Fibroblast of skin of left biceps (primary cell): ENCODE measurements around the gene MYO5B.
A peak's percentile ranks its signal among the peaks of the same experiment; 100 is the strongest.

ENCODE experiments used
- DNase-seq, 2 experiments: peaks; one replicate each; pipeline ENCODE4 v3.0.0-alpha.2; 2013; ENCODE audit warnings: low read depth in 2 of 2

MYO5B gene

GRCh38 chr18:50151926-50152325 lies 43.0 kb downstream of the MYO5B start:
- peak; percentile 9 for DNase-seq

DNA sequence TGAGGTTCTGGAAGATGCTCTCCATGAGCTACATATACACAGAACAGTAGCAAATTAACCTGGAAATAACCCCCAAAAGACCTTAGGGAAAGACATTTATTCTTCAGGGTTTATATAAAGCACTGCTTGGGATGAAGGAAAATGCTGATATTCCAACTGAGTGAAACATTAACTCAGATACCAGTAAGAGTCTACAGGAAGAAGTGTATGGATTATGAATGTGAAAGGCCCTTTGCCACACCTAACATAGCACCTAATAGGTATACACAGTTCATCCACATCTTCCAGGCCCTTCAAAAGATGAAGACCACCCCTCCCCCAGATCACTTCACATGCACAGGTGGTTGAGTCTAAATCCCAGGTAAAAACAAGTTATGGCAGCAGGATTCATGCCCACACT lies 50.4 kb downstream of the MYO5B start:
- no peak for DNase-seq

DNA sequence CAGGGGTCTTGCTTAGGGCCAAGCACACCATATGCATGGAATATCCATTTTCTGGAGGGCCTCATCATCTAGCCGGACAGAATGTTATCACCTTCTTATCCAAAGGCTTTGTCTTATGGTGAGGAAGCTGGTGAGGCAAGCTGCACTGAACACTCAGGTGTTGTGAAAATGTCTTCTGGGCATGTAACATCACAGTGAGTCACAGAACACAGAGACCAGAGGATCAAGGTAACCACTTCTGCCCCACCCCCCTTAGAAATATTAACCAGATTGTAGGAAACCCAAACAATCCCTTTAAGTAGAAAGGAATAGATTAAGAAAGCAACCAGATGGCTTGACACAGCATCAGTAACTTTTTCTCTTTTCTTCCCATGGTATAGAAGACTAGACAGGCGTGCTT lies 51.1 kb downstream of the MYO5B start:
- no peak for DNase-seq

GRCh38 chr18:50143294-50143693 lies 51.7 kb downstream of the MYO5B start:
- no peak for DNase-seq

- DNase-seq: no peak
Observed at GRCh38 chr18:50142441-50143120, 52.4 kb downstream of the MYO5B start.

GRCh38 chr18:50138181-50139064 lies 56.5 kb downstream of the MYO5B start:
- no peak for DNase-seq

DNA sequence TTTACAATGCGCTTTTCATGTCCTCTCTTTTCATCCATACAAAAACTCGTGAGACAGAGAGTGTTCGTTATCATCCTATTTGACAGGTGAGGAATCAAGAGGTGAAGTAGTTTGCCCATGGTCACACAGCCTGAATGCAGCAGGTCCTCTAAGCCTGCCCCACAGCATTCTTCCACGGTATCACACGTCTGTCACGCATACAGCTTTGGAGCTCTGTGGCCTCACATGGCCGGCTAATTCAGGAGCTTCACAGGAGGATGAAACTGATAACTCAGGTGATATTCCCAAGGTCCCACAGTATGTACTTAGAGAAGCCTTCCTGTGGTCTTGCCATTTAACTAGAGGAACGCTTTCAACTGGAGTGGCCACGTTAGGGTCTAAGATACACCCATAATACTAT lies 59.0 kb downstream of the MYO5B start:
- DNase-seq: no peak

DNA sequence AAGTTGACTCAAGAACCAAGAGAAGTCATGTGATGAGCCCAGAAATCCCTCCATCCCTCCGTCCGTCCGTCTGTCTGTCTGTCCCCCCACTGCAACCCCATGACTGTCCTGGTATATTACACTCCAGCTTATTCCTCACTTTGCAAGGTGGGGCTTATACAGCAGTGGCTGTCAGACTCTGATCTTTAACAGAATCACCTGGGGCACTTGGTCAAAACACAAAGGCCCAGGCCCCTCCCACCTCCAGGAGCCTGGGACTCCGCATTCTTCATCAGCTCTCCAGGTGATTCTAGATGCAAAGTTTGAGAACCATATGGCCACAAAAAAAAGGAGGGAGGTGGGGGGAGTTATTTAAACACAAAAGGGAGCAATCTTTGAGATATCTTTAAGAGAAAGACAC lies 61.4 kb downstream of the MYO5B start:
- no peak for DNase-seq

- DNase-seq: no peak
Observed at GRCh38 chr18:50131591-50131990, 63.4 kb downstream of the MYO5B start.

DNA sequence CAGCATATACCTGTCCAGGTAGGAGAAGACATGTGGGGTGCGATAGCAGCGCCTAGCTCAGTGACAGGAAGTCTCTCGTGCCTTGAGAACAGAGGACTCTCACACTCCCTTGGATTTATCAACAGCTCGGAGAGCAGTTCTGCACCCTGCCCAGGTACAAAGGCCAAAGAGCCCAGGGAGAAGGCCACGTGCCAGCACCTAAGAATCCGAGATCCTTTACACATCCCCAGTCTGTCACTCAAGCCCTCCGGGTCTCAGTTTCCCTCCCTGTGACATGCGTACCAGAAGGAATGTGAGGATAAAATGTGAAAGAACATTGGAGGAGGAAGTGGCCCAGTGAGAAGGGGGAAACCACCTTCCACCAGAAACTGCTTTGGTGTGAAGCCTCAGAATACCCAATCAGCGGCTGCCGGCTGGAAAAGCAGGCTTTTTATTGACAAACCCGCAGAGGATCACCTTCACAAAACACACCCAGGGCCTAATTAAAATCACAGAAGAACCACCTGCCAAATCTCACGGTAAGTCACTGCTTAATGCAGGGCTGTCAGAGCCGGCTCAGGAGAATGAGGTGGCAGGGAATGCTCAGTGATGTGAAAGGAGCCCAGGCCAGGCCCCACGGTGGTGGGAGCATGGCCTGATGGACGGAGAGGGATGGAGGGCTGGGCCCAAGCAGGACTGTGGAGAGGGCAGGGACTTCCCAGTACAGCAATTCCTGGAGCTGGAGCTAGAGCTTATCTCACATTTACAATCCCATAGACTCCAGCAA lies 66.3 kb downstream of the MYO5B start:
- no peak for DNase-seq

- DNase-seq: no peak
Observed at GRCh38 chr18:50127516-50128210, 67.3 kb downstream of the MYO5B start.

DNA sequence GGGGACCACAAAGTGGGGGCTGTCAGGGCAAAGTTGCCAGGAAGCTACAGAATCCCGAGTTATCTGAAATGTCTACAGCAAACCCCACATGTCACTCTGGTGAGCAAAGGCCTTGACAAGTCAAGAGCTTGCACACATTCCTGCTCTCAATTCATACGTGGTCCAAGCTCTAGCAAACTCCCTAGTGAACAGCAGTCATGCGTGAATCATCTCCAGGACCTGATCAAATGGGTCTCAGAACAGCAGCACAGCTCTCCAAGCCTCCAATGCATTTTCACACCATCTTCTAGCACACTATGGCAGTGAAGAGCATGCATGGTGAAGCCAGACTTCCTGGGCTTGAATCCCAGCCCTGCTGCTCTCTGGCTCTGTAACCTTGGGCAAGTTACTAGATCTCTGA lies 68.5 kb downstream of the MYO5B start:
- no peak for DNase-seq

DNA sequence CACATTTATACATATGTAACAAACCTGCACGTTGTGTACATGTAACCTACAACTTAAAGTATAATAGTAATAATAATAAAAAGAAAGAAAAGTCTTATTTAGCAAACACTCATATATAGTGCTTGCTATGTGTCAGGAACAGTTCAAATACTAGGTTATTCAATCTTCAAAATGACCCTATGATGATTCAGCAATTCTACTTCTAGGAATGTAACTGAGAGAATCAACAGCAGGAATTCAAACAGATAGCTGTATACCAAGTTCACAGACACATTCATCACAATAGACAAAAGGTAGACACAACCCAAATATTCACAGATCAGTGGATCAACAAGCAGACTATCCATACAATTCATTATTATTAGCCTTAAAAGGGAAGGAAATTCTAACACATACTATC lies 69.5 kb downstream of the MYO5B start:
- no peak for DNase-seq

- DNase-seq: no peak
Observed at GRCh38 chr18:50119296-50119695, 75.7 kb downstream of the MYO5B start.

- DNase-seq: no peak
Observed at GRCh38 chr18:50117863-50118262, 77.1 kb downstream of the MYO5B start.

DNA sequence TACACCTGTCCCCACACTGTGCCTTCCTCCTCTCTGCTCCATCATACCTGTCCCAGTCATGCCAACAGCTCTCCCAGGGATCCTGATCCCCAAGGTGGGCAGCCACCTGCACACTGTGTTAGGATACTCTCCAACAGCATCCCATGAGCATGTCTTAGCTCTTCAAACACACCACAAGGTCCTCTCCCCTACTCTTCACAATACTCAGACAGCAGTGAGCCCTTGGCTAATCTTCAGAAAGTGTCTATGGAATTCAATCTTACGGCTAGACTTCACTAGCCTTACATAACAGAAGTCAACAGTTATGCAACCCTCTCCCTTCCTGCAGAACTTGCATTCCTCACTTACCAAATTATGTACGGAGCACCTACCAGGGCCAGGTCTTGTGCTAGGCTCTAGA lies 79.9 kb downstream of the MYO5B start:
- DNase-seq: no peak

DNA sequence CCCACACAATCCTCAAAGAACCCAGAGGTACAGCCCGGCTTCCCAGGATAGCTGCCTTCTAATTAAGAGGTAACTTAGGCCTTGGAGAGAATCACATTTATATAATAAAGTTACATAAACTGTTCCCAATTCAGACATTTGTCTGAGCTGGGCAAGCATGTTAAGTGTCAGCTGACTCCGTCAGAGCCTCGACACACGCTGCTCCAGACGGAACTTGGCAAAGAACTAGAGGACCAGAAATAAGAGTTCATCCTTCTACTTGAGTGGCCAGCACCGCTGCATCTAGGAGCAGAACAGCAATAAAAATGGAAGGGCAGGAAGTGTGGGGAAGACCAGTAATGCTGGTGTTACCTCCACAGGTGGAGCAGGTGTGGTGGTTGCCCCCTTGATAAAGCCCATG lies 80.5 kb downstream of the MYO5B start:
- no peak for DNase-seq

- DNase-seq: no peak
Observed at GRCh38 chr18:50113726-50114125, 81.2 kb downstream of the MYO5B start.

- DNase-seq: no peak
Observed at GRCh38 chr18:50111398-50111797, 83.5 kb downstream of the MYO5B start.

GRCh38 chr18:50107468-50107977 lies 87.4 kb downstream of the MYO5B start:
- no peak for DNase-seq

- no peak for DNase-seq
Observed at GRCh38 chr18:50105027-50105426, 89.9 kb downstream of the MYO5B start.

DNA sequence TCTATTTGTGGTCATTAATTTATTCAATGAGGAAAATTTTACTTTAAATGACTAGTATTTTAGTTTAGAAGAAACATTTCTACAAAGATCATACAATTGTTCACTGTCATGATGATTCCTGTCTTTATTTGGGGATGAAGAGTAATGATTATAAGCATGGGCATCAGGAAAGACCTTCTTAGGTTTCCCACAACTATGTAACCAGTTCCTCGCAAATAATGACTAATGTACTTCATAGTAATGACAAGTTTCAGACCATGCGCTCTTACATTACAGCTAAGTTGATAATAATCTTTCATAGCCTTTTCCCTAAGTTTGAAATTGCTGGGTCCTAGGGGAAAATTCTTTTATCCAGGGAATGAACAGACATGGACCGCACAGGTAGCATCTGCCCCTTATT lies 90.5 kb downstream of the MYO5B start:
- DNase-seq: no peak
